Measurements from ENCODE around the gene HK3.

The HK3 gene

GRCh38 chr5:176878463-176878862, 20.7 kb downstream of the HK3 start:
- no peak for TF ChIP-seq CTCF (IDR thresholded peaks at IDR 0.05; ENCODE audit: low read depth, low read length)
- DNase-seq (ENCODE audit: extremely low read depth, low read depth) = no peak

- DNase-seq (ENCODE audit: extremely low read depth, low read depth) = no peak
- no peak for TF ChIP-seq CTCF (IDR thresholded peaks at IDR 0.05; ENCODE audit: low read depth, low read length)
These were observed 21.3 kb downstream of the HK3 start for GRCh38 chr5:176877793-176878331.

- no peak for DNase-seq (ENCODE audit: extremely low read depth, low read depth)
- no peak for TF ChIP-seq CTCF (IDR thresholded peaks at IDR 0.05; ENCODE audit: low read depth, low read length)
These were observed 22.4 kb downstream of the HK3 start for GRCh38 chr5:176876506-176877431.

GRCh38 chr5:176875783-176876505, 23.2 kb downstream of the HK3 start:
- no peak for TF ChIP-seq CTCF (IDR thresholded peaks at IDR 0.05; ENCODE audit: low read depth, low read length)
- no peak for DNase-seq (ENCODE audit: extremely low read depth, low read depth)

- TF ChIP-seq CTCF (IDR thresholded peaks at IDR 0.05; ENCODE audit: low read depth, low read length) = no peak
- no peak for DNase-seq (ENCODE audit: extremely low read depth, low read depth)
These were observed 24.1 kb downstream of the HK3 start for GRCh38 chr5:176875014-176875550.

- DNase-seq (ENCODE audit: extremely low read depth, low read depth) = no peak
- TF ChIP-seq CTCF (IDR thresholded peaks at IDR 0.05; ENCODE audit: low read depth, low read length) = no peak
These were observed 24.9 kb downstream of the HK3 start for GRCh38 chr5:176874198-176874780.

Measured in AG09319 (cell line).